PC-9 (cell line): ENCODE data around the gene MRPS9. TPM values are rescaled to one million over a fixed set of nuclear protein-coding genes. Genes with fewer than 3 reads are reported as not detected.

Source experiments
- BruUV-seq: library from RNA; stranded (reverse); fragments of 400-500 nt; replicated peaks from 2 replicates; lab custom pipeline; 2021; lab: Mats Ljungman, UMichigan
- CTCF ChIA-PET: fragments of 300-600 bp; sonication (Branson Sonifier 250); formaldehyde crosslinking; loops from one replicate; lab custom pipeline; 2022; ENCODE audit warnings: antibody characterized with exemption; lab: Charles Lee
- POLR2A ChIA-PET: fragments of 300-600 bp; sonication (Branson Sonifier 250); formaldehyde crosslinking; loops from one replicate; lab custom pipeline; 2022; ENCODE audit warnings: antibody characterized with exemption; ENCODE audit not compliant: unreplicated experiment; lab: Charles Lee
- DNase-seq, 2 experiments: peaks; one replicate each; pipeline versions ENCODE4 v3.0.0 to v3.0.0-alpha.2; 2015 to 2022; ENCODE audit warnings: mixed read lengths in 1 of 2
- H2AFZ ChIP-seq: fragments of 200-600 bp; sonication (generic); 2 replicates; pipeline ENCODE4 v1.8.1; 2017; ENCODE audit warnings: antibody characterized with exemption
- H3F3A ChIP-seq: fragments of 200-600 bp; sonication (generic); 2 replicates; pipeline ENCODE4 v1.8.1; 2017; ENCODE audit warnings: antibody characterized with exemption, mild to moderate bottlenecking, low read depth; ENCODE audit not compliant: insufficient read depth
- H3K27ac ChIP-seq: fragments of 200-600 bp; sonication (generic); 2 replicates; pipeline ENCODE4 v1.6.1; 2016; ENCODE audit warnings: mixed run types
- H3K27me3 ChIP-seq: fragments of 200-600 bp; sonication (generic); 2 replicates; pipeline ENCODE4 v1.6.1; 2016; ENCODE audit warnings: low read depth, mixed run types; ENCODE audit not compliant: insufficient read depth
- H3K36me3 ChIP-seq: fragments of 200-600 bp; sonication (generic); 2 replicates; pipeline ENCODE4 v1.6.1; 2016; ENCODE audit warnings: low read depth, mixed run types
- H3K4me1 ChIP-seq: fragments of 200-600 bp; sonication (generic); replicated peaks from 2 replicates; pipeline ENCODE4 v1.6.1; 2016; ENCODE audit warnings: mixed run types; ENCODE audit not compliant: insufficient read depth
- H3K4me2 ChIP-seq: fragments of 200-600 bp; sonication (generic); 2 replicates; pipeline ENCODE4 v1.6.1; 2017; ENCODE audit warnings: mixed run types
- H3K4me3 ChIP-seq: fragments of 200-600 bp; sonication (generic); 2 replicates; pipeline ENCODE4 v1.6.1; 2016; ENCODE audit warnings: mixed run types
- H3K79me2 ChIP-seq: fragments of 200-600 bp; sonication (generic); 2 replicates; pipeline ENCODE4 v1.6.1; 2017; ENCODE audit warnings: low read depth, mixed run types
- H3K9me2 ChIP-seq: fragments of 200-600 bp; sonication (generic); 2 replicates; pipeline ENCODE4 v1.8.1; 2017; ENCODE audit warnings: mild to moderate bottlenecking; ENCODE audit not compliant: insufficient read depth
- H3K9me3 ChIP-seq: fragments of 200-600 bp; sonication (generic); 2 replicates; pipeline ENCODE4 v1.8.1; 2016; ENCODE audit warnings: low read depth; ENCODE audit not compliant: insufficient read depth
- H4K20me1 ChIP-seq: fragments of 200-600 bp; sonication (generic); 2 replicates; pipeline ENCODE4 v1.8.1; 2017; ENCODE audit not compliant: insufficient read depth
- EZH2 ChIP-seq: fragments of 200-600 bp; sonication (generic); IDR thresholded peaks from 2 replicates; pipeline ENCODE4 v1.8.0; 2017; ENCODE audit warnings: antibody characterized with exemption, low read depth
- intact Hi-C: fragments of 100-400 bp; cut with micrococcal nuclease; formaldehyde crosslinking; loops from one replicate; pipeline ENCODE4 v1.10.0; 2022; ENCODE audit not compliant: unreplicated experiment
- total RNA-seq: library from RNA; stranded (reverse); gene quantifications from 2 replicates; pipeline ENCODE4 v1.2.3, GENCODE V29; 2021
- TF ChIP-seq, protein P1 (sequence below): fragments of 200-600 bp; sonication (generic); conservative IDR thresholded peaks from 2 replicates; pipeline ENCODE4 v1.6.1; 2017; ENCODE audit warnings: mixed run types, antibody characterized with exemption, mild to moderate bottlenecking, moderate library complexity

Gene MRPS9
- total RNA-seq, 1 experiment from 2014 or later, result 27.0 TPM

DNA sequence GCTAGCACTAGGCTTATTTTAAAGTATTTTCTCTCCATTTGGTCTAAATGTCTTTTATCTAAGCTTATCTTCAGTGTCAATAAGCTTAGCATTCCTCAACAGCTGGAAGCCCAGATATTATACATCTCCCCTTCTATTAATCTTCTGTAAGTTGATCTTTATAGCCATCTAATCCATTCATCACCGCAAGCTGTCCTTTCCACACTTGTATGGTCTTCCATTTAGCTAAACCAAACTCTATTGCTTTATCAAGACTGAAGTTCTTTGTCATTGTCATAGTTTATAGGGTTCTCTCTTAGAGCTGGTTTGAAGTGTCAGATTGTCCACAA, 102.3 kb downstream of the MRPS9 start:
- intact Hi-C loops, result no loop called here
- Histone ChIP-seq H3K9me2 (no peaks in the 10 kb centered on the region), H3K79me2 (no peaks in the 10 kb centered on the region), H3K27me3 (peaks cover 79% of the 10 kb centered on the region), H3K9me3 (no peaks in the 10 kb centered on the region; the same call in 1 of the 2 replicates), H3K4me3 (no peak overlapping the region), H3F3A (no peaks in the 10 kb centered on the region), H2AFZ (no peak overlapping the region), H3K4me1 (no peaks in the 10 kb centered on the region), H4K20me1 (no peaks in the 10 kb centered on the region), H3K4me2 (no peak overlapping the region), H3K27ac (no peak overlapping the region), H3K36me3 (no peaks in the 10 kb centered on the region)
- TF ChIP-seq, protein P1, sequence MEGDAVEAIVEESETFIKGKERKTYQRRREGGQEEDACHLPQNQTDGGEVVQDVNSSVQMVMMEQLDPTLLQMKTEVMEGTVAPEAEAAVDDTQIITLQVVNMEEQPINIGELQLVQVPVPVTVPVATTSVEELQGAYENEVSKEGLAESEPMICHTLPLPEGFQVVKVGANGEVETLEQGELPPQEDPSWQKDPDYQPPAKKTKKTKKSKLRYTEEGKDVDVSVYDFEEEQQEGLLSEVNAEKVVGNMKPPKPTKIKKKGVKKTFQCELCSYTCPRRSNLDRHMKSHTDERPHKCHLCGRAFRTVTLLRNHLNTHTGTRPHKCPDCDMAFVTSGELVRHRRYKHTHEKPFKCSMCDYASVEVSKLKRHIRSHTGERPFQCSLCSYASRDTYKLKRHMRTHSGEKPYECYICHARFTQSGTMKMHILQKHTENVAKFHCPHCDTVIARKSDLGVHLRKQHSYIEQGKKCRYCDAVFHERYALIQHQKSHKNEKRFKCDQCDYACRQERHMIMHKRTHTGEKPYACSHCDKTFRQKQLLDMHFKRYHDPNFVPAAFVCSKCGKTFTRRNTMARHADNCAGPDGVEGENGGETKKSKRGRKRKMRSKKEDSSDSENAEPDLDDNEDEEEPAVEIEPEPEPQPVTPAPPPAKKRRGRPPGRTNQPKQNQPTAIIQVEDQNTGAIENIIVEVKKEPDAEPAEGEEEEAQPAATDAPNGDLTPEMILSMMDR, result no peak
- TF ChIP-seq EZH2, result no peak
- no peak for DNase-seq
- POLR2A ChIA-PET, result no interaction called here
- BruUV-seq, result no TSS peak
- CTCF ChIA-PET, result no interaction called here

DNA sequence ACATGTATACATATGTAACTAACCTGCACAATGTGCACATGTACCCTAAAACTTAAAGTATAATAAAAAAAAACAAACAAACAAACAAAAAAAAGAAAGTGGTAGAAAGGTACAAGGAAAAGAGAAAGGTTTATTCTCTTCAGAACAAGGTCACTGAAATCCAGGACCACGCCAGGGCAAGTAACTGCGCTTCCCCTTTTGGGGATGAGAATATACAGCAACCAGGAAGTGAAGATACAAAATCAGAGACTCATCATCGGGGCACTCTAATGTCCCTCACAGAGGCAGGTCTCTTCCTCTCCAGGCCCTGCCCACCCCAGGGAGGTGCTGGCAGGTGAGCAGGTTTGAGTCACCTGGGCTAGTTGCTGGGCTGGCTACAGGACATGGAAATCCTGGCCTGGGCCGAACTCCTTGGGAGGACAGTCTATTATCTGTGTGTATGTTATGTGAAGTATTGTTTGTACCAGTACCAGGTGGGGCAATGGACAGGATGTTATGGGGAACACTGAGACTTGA, 103.3 kb downstream of the MRPS9 start:
- H2AFZ ChIP-seq, result no peak overlapping the region
- no peaks in the 10 kb centered on the region for H3K4me1 ChIP-seq
- intact Hi-C loops, result no loop called here
- no TSS peak for BruUV-seq
- no peaks in the 10 kb centered on the region for H4K20me1 ChIP-seq
- H3K27me3 ChIP-seq, result peaks cover 79% of the 10 kb centered on the region
- no peaks in the 10 kb centered on the region; the same call in 1 of the 2 replicates for H3K9me3 ChIP-seq
- POLR2A ChIA-PET, result no interaction called here
- no peaks in the 10 kb centered on the region for H3K36me3 ChIP-seq
- H3K9me2 ChIP-seq, result no peaks in the 10 kb centered on the region
- H3K27ac ChIP-seq, result no peak overlapping the region
- no peaks in the 10 kb centered on the region for H3F3A ChIP-seq
- no peak overlapping the region for H3K4me3 ChIP-seq
- no peak for TF ChIP-seq EZH2
- TF ChIP-seq, protein P1, result no peak
- H3K79me2 ChIP-seq, result no peaks in the 10 kb centered on the region
- CTCF ChIA-PET, result no interaction called here
- H3K4me2 ChIP-seq, result no peak overlapping the region
- no peak for DNase-seq

DNA sequence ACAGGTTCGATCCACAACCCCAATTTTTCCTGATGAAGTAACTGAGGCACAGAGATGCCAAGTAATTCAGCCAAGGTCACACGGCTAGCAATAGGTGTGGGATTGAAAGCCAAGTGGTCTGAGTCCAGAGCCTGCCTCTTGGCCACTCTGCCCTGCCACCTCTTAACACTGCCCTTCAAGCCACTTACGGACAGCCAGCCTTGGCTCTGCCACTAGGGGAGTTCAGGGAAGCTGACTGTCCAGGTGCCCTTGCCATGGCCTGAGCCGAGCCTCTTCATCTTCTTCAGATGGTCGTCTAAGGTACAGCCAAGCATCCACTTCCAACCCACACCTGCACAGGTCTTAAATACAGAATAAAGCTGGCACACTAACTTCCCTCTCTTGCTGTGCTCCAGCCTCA, 104.4 kb downstream of the MRPS9 start:
- Histone ChIP-seq H3K27me3 (peaks cover 78% of the 10 kb centered on the region), H3K27ac (no peak overlapping the region), H3K4me1 (no peaks in the 10 kb centered on the region), H3K36me3 (no peaks in the 10 kb centered on the region), H3F3A (no peaks in the 10 kb centered on the region), H3K4me3 (no peak overlapping the region), H3K9me3 (no peaks in the 10 kb centered on the region; the same call in 1 of the 2 replicates), H4K20me1 (no peaks in the 10 kb centered on the region), H3K4me2 (no peak overlapping the region), H2AFZ (no peak overlapping the region), H3K79me2 (no peaks in the 10 kb centered on the region), H3K9me2 (no peaks in the 10 kb centered on the region)
- CTCF ChIA-PET, result no interaction called here
- POLR2A ChIA-PET, result no interaction called here
- BruUV-seq, result no TSS peak
- intact Hi-C loops, result no loop called here
- DNase-seq, result no peak
- TF ChIP-seq, protein P1, result no peak
- TF ChIP-seq EZH2, result no peak
